SHP77 (cell line): Measurements from ENCODE around the gene DDX18.
A peak's percentile ranks its signal among the peaks of the same experiment; 100 is the strongest.

ENCODE experiments used
- DNase-seq, 2 experiments: peaks; one replicate each; lab custom pipeline; 2025; lab: John Stamatoyannopoulos, UW

Gene DDX18

GRCh38 chr2:117834992-117835391, 20.5 kb downstream of the DDX18 start:
- no peak for DNase-seq

GRCh38 chr2:117835990-117836760, 21.7 kb downstream of the DDX18 start:
- peak; percentile 62 to 67 for DNase-seq

GRCh38 chr2:117845304-117845703, 30.8 kb downstream of the DDX18 start:
- no peak for DNase-seq

- no peak for DNase-seq
Measured at GRCh38 chr2:117850015-117850414, 35.5 kb downstream of the DDX18 start.

- no peak for DNase-seq
Measured at GRCh38 chr2:117850461-117850860, 36.0 kb downstream of the DDX18 start.

DNA sequence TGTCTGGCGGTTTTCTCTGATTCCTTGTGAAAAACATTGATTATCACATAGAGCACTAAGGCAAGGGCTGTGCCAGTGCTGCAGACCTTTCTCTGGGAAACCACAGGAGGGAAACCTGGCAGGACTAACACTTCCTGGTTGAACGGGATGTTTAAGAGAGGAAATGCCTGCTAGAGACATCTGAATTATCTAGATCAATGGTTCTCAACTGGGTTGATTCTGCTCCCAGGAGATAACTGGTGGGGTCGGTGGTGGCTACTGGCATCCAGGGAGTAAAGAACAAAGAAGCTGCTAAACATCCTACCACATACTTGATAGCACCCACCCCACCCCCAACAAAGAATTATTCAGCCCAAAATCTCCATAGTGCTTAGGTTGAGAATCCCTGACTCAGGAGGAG, 37.5 kb downstream of the DDX18 start:
- no peak for DNase-seq

DNA sequence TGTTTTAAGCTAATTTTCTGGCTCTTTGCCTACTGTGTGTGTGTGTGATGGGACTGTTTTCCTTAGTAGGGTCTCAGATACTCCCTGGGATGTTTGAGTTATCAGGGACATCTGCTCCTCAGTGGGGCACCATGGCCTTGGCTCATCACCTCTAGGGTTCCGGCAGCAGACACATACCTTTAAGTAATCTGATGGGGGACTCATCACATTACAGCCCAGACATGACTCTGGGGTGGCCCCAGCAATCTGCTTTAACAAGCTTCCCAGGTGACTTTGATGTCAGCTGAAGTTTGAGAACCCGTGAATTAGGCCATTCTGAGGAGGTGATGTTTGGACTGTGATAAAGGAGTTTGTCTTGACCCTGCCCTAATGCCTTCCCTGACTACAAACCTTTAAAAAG, 38.8 kb downstream of the DDX18 start:
- DNase-seq: no peak

DNA sequence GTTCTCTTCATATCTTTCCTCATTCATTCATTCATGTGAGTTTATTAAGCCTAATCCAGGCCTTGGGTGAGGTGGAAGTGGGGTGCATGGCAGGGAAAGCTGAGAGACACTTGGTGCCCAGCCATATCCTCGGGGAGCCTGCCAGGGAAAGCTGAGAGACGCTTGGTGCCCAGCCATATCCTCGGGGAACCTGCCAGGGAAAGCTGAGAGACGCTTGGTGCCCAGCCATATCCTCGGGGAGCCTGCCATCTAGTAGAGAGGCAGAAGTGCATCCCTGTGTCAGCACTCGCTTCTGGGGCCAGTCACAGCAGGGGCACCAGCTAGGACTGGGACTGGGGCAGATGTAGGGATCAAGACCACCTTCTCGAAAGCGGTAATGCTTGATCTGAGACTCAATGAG, 39.4 kb downstream of the DDX18 start:
- no peak for DNase-seq

DNA sequence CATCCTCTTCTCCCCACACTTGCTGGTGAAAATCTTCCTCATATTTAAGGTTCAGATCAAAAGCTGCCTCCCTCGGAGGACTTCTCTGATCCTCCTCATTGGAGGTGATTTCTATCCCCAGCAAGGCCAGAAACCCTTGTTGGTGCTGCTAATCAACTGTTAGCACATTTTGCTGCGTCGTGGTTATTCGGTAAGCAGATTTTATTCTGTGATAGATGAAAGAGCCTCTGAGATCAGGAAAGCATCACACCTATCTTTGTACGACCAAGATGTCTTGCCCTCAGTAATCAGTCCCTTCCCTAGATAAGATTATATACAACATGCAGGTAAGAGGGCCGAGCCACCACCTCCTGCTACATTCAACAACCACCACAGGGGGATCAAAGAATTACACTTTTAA, 40.1 kb downstream of the DDX18 start:
- DNase-seq: no peak

GRCh38 chr2:117855886-117856285, 41.4 kb downstream of the DDX18 start:
- no peak for DNase-seq

DNA sequence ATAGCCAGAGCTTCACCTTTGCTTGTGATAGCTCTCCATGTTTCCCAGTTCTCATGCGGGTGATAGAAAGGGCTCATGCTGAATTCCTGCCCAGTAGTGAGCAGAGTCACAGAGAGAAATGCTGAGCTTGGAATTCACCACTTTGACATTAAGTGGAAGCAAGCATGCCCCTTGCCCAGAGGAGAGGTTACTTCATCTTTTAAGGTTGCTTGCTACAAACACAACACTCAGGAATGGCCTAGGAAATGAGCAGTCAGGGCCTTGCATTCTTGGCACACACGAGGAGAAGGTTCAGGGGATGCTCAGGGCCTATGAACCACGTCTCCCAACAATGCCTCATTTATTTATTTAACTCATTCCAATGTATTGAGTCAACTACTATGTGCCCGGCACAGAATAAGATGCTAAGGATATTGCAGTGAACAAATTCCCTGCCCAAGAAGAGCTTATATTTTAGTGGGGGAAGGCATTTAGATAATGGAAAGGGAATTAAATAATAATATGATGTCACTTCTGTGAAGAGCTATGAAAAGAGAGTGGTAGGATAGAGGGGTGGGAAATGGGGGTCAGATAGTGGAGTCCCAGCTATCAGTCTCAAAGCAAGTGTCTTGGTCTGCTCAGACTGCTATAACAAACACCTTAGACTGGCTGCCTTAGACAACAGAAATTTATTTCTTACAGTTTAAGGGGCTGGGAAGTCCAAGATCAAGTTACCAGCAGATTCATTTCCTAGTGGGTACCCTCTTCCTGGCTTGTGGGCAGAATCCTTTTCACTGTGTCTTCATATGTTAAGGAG, 42.1 kb downstream of the DDX18 start:
- no peak for DNase-seq

GRCh38 chr2:117858336-117858735, 43.8 kb downstream of the DDX18 start:
- no peak for DNase-seq

DNA sequence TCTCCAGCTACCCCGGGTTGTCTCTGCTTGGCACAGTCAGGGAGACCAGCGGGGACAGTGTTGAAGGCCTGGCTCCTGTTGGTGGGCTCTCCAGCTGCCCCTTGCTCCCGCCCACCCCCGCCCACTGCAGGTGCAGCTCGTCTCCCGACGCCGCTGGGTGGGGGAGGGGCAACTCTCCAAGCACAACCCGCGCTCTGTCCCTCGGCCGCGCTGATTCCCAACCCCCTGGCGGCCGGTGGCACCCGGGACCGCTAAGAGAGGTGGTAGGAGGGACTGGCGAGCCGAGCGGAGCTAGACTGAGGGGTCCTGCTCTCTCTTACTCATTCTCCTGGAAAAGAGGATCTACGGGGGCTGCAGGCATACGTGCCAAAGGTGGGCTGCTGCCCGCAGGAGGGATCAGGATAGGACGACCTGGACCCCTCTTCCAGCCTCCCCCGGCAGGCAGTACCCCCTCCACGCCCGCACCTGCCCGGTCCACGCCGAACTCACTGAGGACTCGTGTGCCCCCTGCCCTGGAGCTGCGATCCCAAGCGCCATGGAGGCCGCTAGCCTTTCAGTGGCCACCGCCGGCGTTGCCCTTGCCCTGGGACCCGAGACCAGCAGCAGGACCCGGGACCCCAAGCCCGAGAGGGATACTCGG, 44.5 kb downstream of the DDX18 start:
- DNase-seq: no peak

DNA sequence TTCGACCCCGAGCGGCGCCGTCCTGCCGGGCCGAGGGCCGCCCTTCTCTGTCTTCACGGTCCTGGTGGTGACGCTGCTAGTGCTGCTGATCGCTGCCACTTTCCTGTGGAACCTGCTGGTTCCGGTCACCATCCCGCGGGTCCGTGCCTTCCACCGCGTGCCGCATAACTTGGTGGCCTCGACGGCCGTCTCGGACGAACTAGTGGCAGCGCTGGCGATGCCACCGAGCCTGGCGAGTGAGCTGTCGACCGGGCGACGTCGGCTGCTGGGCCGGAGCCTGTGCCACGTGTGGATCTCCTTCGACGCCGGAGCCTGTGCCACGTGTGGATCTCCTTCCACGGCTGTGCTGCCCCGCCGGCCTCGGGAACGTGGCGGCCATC, 45.0 kb downstream of the DDX18 start:
- no peak for DNase-seq

- no peak for DNase-seq
Measured at GRCh38 chr2:117859924-117860647, 45.6 kb downstream of the DDX18 start.

DNA sequence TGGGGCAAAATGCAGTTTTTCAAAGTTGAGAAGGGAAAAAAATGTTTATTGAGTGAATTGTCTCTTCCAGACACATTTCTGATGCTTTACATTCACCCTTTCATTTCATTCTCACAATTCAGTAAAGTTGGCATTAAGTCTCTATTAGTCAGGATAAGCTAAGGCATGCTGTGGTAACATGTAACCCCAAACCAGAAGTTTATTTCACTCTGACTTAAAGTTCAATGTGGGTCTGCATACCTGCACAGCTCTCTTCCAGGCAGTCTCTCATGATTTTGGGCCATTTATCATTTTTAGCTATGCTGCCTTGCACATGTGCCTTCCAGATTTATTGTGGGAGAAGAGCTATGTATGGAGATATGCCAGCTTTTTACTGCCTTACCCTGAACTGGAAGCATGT, 48.0 kb downstream of the DDX18 start:
- DNase-seq: no peak

DNA sequence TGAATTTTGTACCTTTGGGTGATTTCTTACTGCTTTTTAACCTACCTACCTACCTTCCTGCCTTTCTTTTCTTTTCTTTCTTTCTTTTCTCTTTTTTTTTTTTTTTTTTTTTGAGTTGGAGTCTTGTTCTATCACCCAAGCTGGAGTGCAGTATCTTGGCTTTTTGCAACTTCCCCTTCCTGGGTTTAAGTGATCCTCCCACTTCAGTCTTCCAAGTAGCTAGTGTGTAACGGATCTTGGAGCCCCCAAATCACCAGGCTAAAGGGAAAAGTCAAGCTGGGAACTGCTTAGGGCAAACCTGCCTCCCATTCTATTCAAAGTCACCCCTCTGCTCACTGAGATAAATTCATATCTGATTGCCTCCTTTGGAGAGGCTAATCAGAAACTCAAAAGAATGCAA, 61.3 kb downstream of the DDX18 start:
- DNase-seq: no peak

- no peak for DNase-seq
Measured at GRCh38 chr2:117879003-117879402, 64.5 kb downstream of the DDX18 start.
